GM12891 (cell line): ENCODE data around the gene MRPL21.

Source experiments
- POLR2A ChIP-seq: IDR thresholded peaks from 2 replicates; pipeline ENCODE4 v1.6.1; 2011; ENCODE audit warnings: low read depth, low read length, control low read depth
- POLR2AphosphoS5 ChIP-seq: IDR thresholded peaks from 2 replicates; pipeline ENCODE4 v1.6.1; 2011; ENCODE audit warnings: low read depth, low read length, control low read depth
- SPI1 ChIP-seq: IDR thresholded peaks from 2 replicates; pipeline ENCODE4 v1.6.1; 2011; ENCODE audit warnings: low read depth, low read length, control low read depth

- TF ChIP-seq POLR2A = no peak
- TF ChIP-seq POLR2AphosphoS5 = no peak
- TF ChIP-seq SPI1 = no peak
These were observed 31.0 kb upstream of the MRPL21 start for GRCh38 chr11:68934666-68935065.
